HFF-Myc (cell line): Measurements from ENCODE around the gene CDT1.
"Not testable (repeated sequence)": the region's sequence is repeated elsewhere in the genome, so short reads cannot be mapped to it uniquely, and the experiment has no call there.

Experiments
- DNase-seq: peaks from one replicate; pipeline ENCODE4 v3.0.0-alpha.2; 2011; ENCODE audit warnings: low read depth; ENCODE audit errors: extremely low read depth
- H3K4me3 ChIP-seq: replicated peaks from 2 replicates; pipeline ENCODE4 v1.5.1; 2011; ENCODE audit warnings: low read depth, mild to moderate bottlenecking, control low read depth, low read length
- CTCF ChIP-seq: IDR thresholded peaks from 2 replicates; pipeline ENCODE4 v1.5.1; 2012; ENCODE audit warnings: mild to moderate bottlenecking, low read depth, low read length, control low read depth; ENCODE audit errors: missing control alignments

Gene CDT1

GRCh38 chr16:88819126-88819525 lies 15.5 kb downstream of the CDT1 start:
- DNase-seq, result no peak
- TF ChIP-seq CTCF, result no peak

GRCh38 chr16:88820385-88821025 lies 16.9 kb downstream of the CDT1 start:
- DNase-seq, result no peak
- no peak for TF ChIP-seq CTCF
- no peak overlapping the region for H3K4me3 ChIP-seq

More at GRCh38 chr16:88819126-88819525, 15.5 kb downstream of the CDT1 start:
- H3K4me3 ChIP-seq, result no peak overlapping the region

GRCh38 chr16:88821168-88821850 lies 17.7 kb downstream of the CDT1 start:
- TF ChIP-seq CTCF, result no peak
- DNase-seq, result no peak
- H3K4me3 ChIP-seq, result no peak overlapping the region

- no peak for DNase-seq
- H3K4me3 ChIP-seq, result no peak overlapping the region
- TF ChIP-seq CTCF, result no peak
These were observed 18.9 kb downstream of the CDT1 start for GRCh38 chr16:88822281-88823040.

GRCh38 chr16:88823646-88824045 lies 20.1 kb downstream of the CDT1 start:
- H3K4me3 ChIP-seq, DNase-seq: not testable (repeated sequence)

- no peak overlapping the region for H3K4me3 ChIP-seq
- TF ChIP-seq CTCF, result no peak
- DNase-seq, result no peak
These were observed 20.9 kb downstream of the CDT1 start for GRCh38 chr16:88824256-88825077.
